DMS153 treated with DMSO at 0.1 percent for 48 hours (cell line): ENCODE data around the gene CACNA1I.

Source experiments
- DNase-seq: peaks from one replicate; lab custom pipeline; 2025; ENCODE audit not compliant: unreplicated experiment; lab: John Stamatoyannopoulos, UW

The CACNA1I gene

GRCh38 chr22:39686776-39687525 is 116.4 kb downstream of the CACNA1I start:
- no peak for DNase-seq

GRCh38 chr22:39688186-39688785 is 117.7 kb downstream of the CACNA1I start:
- no peak for DNase-seq

DNA sequence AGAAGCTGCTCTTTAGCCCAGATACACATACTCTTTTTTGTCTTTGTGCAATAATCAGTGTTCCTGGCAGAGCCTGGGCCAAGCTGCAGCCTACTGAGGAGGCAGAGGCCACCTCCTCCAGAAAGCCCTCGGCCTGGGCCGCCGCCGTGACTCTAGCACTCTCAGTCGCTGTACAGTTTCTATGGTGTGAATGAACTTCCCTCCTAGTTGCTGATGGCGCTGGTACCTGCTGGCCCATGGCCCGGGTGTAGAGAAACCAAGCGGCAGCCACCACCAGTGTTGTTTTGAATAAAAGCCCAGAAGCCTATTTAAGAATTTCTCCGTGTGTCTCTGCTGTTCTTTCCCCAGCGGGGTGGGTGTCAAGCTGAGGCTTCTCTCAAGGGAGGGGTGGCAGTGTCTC is 118.9 kb downstream of the CACNA1I start:
- DNase-seq: no peak

DNA sequence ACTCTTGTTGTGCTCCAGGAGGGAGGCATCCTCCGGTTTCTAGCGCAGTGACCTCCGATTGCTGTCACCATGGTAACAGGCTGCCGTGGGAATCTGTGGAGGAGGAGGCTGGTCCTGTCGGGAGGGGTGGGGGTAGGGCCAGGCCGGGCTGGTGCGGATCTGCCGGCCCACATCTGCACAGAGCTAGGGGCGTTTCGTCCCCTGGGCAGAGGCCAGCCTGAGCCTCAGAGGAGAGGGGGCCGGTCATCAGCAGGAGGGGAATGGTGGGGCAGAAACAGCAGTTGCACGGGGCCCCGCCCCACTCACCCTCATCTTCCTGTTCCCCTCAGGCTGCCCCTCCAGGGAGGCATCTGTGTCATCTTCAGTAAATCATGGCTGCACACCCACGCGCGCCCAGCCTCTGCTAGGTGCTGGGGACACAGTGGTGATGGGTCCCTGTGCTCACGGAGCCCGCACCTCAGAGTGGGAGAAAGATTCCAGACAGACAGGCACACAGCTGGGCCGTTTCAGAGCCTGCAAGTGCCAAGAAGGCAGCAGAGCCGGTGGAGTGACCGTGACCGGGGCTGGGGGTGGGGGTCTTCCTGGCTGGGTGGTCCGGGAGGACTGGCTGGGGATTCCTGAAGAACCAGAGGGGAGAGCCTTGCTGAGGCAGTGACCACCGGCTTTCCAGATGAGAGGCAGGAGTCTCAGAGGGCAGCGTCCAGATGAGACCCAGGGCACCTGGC is 120.5 kb downstream of the CACNA1I start:
- no peak for DNase-seq

DNA sequence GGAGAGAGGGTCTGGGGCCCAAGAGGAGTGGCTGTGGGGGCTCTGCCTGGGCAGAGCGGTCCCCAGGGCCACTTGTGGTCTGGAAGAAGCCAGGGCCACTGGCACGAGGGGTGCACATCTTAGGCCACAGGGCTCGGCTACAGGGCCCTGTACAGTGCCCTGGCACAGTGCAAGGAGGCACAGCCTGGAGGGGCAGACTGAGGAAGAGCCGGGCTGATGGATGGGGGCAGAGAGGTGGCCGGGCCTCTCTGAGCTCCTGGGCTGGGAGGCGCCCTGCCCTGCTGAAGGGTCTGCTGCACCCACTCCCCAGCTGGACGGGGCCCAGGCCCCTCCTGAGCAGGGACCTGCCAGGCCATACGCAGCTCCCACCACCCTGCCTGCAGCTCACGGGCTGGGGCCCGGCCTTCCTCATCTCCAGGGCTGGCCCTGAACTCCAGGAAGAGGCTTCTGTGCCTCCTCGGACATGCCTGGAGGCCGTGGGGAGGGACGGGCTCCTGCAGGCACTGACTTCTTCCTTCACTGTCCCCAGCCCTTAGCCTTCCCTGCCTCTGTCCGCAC is 123.5 kb downstream of the CACNA1I start:
- DNase-seq: no peak

- no peak for DNase-seq
These were observed 127.4 kb downstream of the CACNA1I start for GRCh38 chr22:39697790-39698430.

- DNase-seq: peak; percentile 53
These were observed 129.2 kb downstream of the CACNA1I start for GRCh38 chr22:39699631-39700360.

- no peak for DNase-seq
These were observed 130.0 kb downstream of the CACNA1I start for GRCh38 chr22:39700565-39700964.

- DNase-seq: no peak
These were observed 132.5 kb downstream of the CACNA1I start for GRCh38 chr22:39703091-39703490.

DNA sequence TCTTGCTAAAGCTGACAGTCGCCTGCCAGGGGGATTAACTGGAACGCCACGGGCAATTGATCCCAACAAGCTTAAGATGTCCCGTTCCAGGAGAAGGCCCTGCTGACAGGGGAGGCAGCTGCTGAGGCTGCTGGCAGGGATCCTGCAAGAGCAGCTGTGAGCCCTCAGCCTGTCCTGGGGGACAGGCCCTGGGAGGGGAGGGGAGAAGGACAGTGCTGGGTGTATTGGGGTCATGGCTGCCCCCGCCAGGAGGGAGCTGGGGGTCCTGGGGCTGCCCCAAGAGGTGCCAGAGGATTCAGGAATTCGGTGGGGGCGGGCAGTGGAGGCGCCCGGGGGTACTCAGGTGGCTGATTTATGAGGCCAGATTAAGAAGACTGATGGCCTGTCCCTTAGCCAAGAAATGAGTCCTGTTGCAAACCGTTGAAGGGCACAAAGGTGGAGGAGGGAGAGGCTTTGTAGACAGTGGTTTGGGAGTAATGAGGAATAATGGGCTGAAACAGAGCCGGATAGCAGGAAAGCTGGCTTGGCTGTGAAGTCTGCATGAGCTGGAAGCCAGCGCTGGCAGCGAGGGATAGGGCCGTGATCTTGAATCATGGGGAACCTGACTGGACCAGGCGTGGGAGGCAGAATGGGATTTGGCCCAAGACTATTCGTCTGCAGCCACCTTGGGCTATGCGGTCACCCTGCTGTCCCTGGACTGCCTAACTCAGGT is 133.5 kb downstream of the CACNA1I start:
- DNase-seq: no peak

DNA sequence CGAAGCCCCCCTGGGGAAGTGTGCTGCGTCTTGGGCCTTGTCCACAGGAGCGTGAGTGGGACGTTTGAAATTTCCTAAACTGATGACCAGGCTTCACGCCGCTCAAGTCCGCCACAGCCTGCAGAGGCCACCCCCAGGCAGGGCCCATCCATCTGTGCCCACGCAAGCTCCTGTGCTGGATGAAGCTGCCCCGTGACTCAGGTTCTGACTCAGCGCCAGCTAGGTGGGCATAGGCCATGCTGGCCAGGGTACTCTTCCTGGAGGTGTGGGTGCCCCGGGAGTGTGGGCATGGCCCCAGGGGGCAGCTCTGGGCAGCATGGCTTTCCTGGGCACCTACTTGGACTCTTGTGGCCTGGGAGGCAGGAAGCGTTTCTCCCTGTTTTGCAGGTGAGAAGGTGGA is 134.8 kb downstream of the CACNA1I start:
- no peak for DNase-seq

DNA sequence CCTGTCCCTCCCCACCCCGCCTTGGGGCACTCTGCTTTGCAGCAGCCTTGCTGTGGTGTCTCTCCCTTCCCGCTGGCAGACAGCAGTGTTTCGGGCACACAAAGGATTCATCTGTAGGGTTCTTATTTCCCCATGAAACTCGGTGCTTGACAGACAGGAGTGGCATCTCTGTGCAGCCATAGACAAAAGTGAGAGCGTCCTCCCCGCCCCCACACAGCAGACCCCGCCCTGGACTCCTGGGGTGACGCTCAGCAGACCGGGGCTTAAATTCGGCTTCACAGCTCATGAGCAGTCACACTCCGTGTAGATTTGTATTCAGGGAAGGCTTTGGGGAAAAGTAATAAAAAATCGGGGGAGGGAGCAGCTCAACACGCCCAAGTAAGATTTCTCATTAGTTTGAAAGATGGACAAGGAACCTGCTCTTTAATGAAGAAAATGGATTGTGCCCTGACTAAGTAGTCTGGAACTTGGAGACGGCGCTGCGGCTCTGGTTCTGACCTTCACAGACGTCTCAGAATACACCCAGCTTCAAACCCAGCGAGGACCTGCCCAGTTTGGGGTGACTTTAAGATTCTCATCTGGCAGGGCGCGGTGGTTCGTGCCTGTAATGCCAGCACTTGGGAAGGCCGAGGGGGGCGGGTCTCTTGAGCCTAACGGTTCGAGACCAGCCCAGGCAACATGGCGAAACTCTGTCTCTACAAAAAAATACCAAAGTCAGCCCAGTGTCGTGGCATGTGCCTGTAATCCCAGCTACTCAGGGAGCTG is 136.0 kb downstream of the CACNA1I start:
- DNase-seq: no peak

- no peak for DNase-seq
These were observed 136.8 kb downstream of the CACNA1I start for GRCh38 chr22:39707351-39707750.

DNA sequence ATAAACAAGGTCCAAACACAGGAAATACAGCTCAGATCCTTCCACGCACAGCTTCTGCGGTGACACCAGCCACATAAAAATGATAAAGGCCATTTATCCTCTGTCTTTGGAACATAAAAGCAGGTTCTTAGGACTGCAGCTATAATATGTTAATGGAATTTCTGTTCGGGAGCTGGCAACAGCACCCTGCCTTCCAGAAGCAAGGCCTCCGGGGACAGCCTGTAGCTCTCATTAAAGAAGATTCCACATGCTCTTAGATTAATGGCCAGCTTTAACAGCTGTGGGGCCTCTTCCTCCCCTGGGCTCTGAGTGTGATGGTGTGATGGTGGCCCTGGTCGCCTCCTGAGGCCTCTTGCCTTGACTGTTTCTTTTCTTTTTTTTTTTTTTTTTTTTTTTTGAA is 137.3 kb downstream of the CACNA1I start:
- no peak for DNase-seq

DNA sequence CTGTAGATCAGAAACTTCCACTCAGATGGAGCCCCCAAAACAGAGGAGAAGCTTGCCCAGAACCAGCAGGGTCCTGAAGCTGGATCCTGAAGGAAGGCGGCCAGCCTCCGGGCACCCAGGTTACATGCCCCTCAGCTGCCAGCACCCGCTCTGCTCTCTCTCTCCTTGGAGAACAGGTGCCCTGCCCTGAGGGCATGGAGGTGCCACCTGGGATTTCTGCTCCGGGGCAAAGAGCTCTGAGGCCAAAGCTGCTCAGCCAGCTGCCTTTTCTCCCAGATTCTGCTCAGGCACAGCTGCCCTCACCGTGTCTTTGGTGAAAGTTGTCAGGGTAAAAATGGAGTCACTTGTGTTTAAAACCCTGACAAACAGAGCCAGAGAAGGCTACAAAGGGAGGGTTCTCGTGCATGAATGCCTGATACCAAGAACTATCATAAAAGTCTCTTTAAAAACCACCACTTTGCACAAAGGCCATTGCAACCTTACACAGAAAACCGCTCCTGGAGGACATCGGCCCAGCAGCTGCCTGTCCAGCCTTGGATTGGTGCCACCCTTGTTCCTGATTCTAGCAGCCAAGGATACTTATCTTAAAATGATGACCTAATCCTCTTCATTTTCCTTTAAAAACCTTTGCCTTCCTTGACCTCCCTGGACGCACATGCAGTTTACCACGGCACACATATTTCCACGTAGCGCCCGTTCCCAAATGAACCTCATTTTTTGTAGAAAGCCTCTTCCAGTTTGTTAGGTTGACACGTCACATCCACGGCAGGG is 140.0 kb downstream of the CACNA1I start:
- DNase-seq: no peak

GRCh38 chr22:39712081-39712480 is 141.5 kb downstream of the CACNA1I start:
- DNase-seq: no peak

DNA sequence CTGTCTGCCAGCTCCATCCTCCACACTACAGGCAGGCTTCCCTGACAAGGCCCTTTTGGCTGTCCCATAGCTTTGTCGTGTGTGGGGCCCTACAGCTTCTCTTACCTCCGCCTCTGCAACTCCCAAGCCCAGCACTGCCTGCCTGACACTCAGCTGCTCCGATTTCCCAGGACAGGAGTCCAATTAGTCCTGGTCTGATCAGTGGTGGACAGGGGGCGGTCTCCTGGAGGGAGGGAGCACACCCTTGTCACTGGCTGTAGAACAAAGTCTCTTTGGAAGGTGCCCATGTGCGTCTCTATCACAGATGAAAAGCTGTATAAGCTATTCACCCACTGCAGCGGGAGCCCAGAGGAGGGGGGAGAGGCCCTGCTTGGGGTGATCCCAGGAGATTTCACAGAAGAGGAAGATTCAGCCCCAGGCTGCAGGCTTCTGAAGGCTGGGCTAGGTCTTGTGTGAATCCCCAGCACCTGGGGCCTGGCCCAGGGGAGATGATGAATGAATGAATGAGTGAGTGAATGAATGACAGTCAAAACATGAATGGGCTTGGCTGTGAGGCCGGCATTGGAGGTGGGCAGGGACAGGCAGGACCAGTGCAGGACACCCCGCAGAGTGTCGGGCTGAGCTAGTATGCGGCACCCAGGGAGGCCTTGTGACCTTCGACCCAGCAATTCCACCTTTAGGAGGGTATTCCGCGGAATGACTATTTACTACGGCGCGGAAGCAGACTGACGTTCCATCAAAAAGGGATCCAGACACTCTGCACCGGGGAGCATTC is 142.4 kb downstream of the CACNA1I start:
- DNase-seq: no peak

DNA sequence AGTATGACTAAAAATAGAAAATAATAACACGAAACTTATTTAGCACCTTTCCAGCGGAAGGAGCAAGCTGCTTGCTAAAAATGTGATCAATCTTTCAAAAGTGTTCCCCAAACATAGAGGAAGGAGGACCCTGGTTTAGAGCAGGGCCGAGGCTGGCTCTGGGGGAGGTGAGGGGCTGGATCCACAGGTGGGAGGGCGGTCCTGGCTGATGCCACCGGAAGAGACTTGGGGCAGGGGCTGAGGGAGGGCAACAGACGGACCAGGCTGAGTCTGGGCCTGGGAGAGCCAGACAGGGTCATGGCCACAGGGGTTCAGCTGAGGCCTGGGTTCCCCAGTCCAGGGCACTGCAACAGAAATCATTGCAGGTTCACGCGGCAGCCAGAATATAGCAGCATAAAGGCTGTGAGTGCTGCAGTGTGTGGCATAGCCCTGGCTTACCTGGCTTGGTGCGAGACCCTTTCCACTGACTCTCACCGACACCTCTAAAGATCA is 143.3 kb downstream of the CACNA1I start:
- DNase-seq: no peak
